ENCODE data around the gene MAN1B1.

Gene MAN1B1

GRCh38 chr9:137044502-137045177, 42.1 kb upstream of the MAN1B1 start:
- FAIRE-seq (no peak), DNase-seq (ENCODE audit: insufficient read length, low spot score) (no peak)
- no peak for TF ChIP-seq TAF1 (IDR thresholded peaks at IDR 0.05; ENCODE audit: low read depth, low read length)
- TF ChIP-seq POLR2AphosphoS5 (IDR thresholded peaks at IDR 0.05; ENCODE audit: low read depth, low read length) = no peak
- no peak for TF ChIP-seq SPI1 (IDR thresholded peaks at IDR 0.05; ENCODE audit: low read depth, low read length)
- no peak for TF ChIP-seq PAX5 (IDR thresholded peaks at IDR 0.05; ENCODE audit: insufficient read depth, low read length, severe bottlenecking)
- TF ChIP-seq POU2F2 (IDR thresholded peaks at IDR 0.05; ENCODE audit: low read depth, low read length) = no peak
- TF ChIP-seq POLR2A (IDR thresholded peaks at IDR 0.05; ENCODE audit: low read depth, low read length) = no peak

GRCh38 chr9:137045294-137046087, 41.3 kb upstream of the MAN1B1 start:
- TF ChIP-seq SPI1 (IDR thresholded peaks at IDR 0.05; ENCODE audit: low read depth, low read length) (no peak), POLR2AphosphoS5 (IDR thresholded peaks at IDR 0.05; ENCODE audit: low read depth, low read length) (no peak), POLR2A (IDR thresholded peaks at IDR 0.05; ENCODE audit: low read depth, low read length) (no peak), PAX5 (IDR thresholded peaks at IDR 0.05; ENCODE audit: insufficient read depth, low read length, severe bottlenecking) (no peak), POU2F2 (IDR thresholded peaks at IDR 0.05; ENCODE audit: low read depth, low read length) (no peak), TAF1 (IDR thresholded peaks at IDR 0.05; ENCODE audit: low read depth, low read length) (no peak)
- FAIRE-seq (no peak), DNase-seq (ENCODE audit: insufficient read length, low spot score) (no peak)

GRCh38 chr9:137046088-137046787, 40.5 kb upstream of the MAN1B1 start, which contains the start of gene NPDC1:
NPDC1 (minus strand) TSS chr9:137046177; CDS start chr9:137045989, 188 bp downstream.
- no peak for TF ChIP-seq POLR2AphosphoS5 (IDR thresholded peaks at IDR 0.05; ENCODE audit: low read depth, low read length)
- TF ChIP-seq TAF1 (IDR thresholded peaks at IDR 0.05; ENCODE audit: low read depth, low read length) = no peak
- TF ChIP-seq SPI1 (IDR thresholded peaks at IDR 0.05; ENCODE audit: low read depth, low read length) = no peak
- FAIRE-seq (peak; percentile 38), DNase-seq (ENCODE audit: insufficient read length, low spot score) (peak; percentile 97)

- DNase-seq (ENCODE audit: insufficient read length, low spot score) (no peak), FAIRE-seq (no peak)
- TF ChIP-seq POU2F2 (IDR thresholded peaks at IDR 0.05; ENCODE audit: low read depth, low read length) (no peak), TAF1 (IDR thresholded peaks at IDR 0.05; ENCODE audit: low read depth, low read length) (no peak), POLR2AphosphoS5 (IDR thresholded peaks at IDR 0.05; ENCODE audit: low read depth, low read length) (no peak), POLR2A (IDR thresholded peaks at IDR 0.05; ENCODE audit: low read depth, low read length) (no peak), PAX5 (IDR thresholded peaks at IDR 0.05; ENCODE audit: insufficient read depth, low read length, severe bottlenecking) (no peak), SPI1 (IDR thresholded peaks at IDR 0.05; ENCODE audit: low read depth, low read length) (no peak)
Observed at GRCh38 chr9:137048655-137049543, 37.9 kb upstream of the MAN1B1 start.

- TF ChIP-seq POLR2A (IDR thresholded peaks at IDR 0.05; ENCODE audit: low read depth, low read length) = no peak
- TF ChIP-seq POLR2AphosphoS5 (IDR thresholded peaks at IDR 0.05; ENCODE audit: low read depth, low read length) = no peak
- no peak for TF ChIP-seq SPI1 (IDR thresholded peaks at IDR 0.05; ENCODE audit: low read depth, low read length)
- no peak for TF ChIP-seq PAX5 (IDR thresholded peaks at IDR 0.05; ENCODE audit: insufficient read depth, low read length, severe bottlenecking)
- no peak for TF ChIP-seq TAF1 (IDR thresholded peaks at IDR 0.05; ENCODE audit: low read depth, low read length)
- TF ChIP-seq POU2F2 (IDR thresholded peaks at IDR 0.05; ENCODE audit: low read depth, low read length) = no peak
- peak; percentile 73 for DNase-seq (ENCODE audit: insufficient read length, low spot score)
- peak; percentile 74 for FAIRE-seq
Observed at GRCh38 chr9:137049544-137050449, 37.0 kb upstream of the MAN1B1 start.

- TF ChIP-seq POLR2AphosphoS5 (IDR thresholded peaks at IDR 0.05; ENCODE audit: low read depth, low read length) (no peak), POU2F2 (IDR thresholded peaks at IDR 0.05; ENCODE audit: low read depth, low read length) (no peak), POLR2A (IDR thresholded peaks at IDR 0.05; ENCODE audit: low read depth, low read length) (no peak), TAF1 (IDR thresholded peaks at IDR 0.05; ENCODE audit: low read depth, low read length) (no peak), PAX5 (IDR thresholded peaks at IDR 0.05; ENCODE audit: insufficient read depth, low read length, severe bottlenecking) (no peak), SPI1 (IDR thresholded peaks at IDR 0.05; ENCODE audit: low read depth, low read length) (no peak)
- no peak for DNase-seq (ENCODE audit: insufficient read length, low spot score)
- FAIRE-seq = no peak
Observed at GRCh38 chr9:137050570-137050969, 36.2 kb upstream of the MAN1B1 start.

- no peak for FAIRE-seq
- no peak for DNase-seq (ENCODE audit: insufficient read length, low spot score)
- TF ChIP-seq POLR2A (IDR thresholded peaks at IDR 0.05; ENCODE audit: low read depth, low read length) (no peak), TAF1 (IDR thresholded peaks at IDR 0.05; ENCODE audit: low read depth, low read length) (no peak), PAX5 (IDR thresholded peaks at IDR 0.05; ENCODE audit: insufficient read depth, low read length, severe bottlenecking) (no peak), POLR2AphosphoS5 (IDR thresholded peaks at IDR 0.05; ENCODE audit: low read depth, low read length) (no peak), POU2F2 (IDR thresholded peaks at IDR 0.05; ENCODE audit: low read depth, low read length) (no peak), SPI1 (IDR thresholded peaks at IDR 0.05; ENCODE audit: low read depth, low read length) (no peak)
Observed at GRCh38 chr9:137051145-137051724, 35.5 kb upstream of the MAN1B1 start.

All from GM12891 (cell line).